Measurements from ENCODE around the gene PRPF38A. TPM values are rescaled to one million over a fixed set of nuclear protein-coding genes. Genes with fewer than 3 reads are reported as not detected.
A peak's percentile ranks its signal among the peaks of the same experiment; 100 is the strongest.

The PRPF38A gene
- polyA plus RNA-seq, 3 donors: 19.7 to 30.9 (median 25.2) TPM

GRCh38 chr1:52355847-52356505 is 48.4 kb upstream of the PRPF38A start:
- Histone ChIP-seq H3K4me2 (replicated peaks; ENCODE audit: extremely low read depth, low read length, poor library complexity, severe bottlenecking) (no peak overlapping the region), H3K4me3 (replicated peaks in 1 of 3; ENCODE audit: low read depth in 2 of 3, low read length in 3 of 3) (no peak overlapping the region), H3K4me1 (ENCODE audit: control insufficient read depth in 1 of 2, insufficient read depth in 2 of 2, low read length in 2 of 2) (no peaks in the 10 kb centered on the region), H3K36me3 (replicated peaks in 1 of 2; ENCODE audit: control insufficient read depth in 1 of 2, insufficient read depth in 2 of 2, low read length in 2 of 2) (peaks cover 91 to 99% of the 10 kb centered on the region in 2 donors), H3K9me3 (replicated peaks in 1 of 2; ENCODE audit: control insufficient read depth in 1 of 2, insufficient read depth in 1 of 2, low read length in 2 of 2) (no peaks in the 10 kb centered on the region), H3K79me2 (ENCODE audit: insufficient read depth, low read length) (no peaks in the 10 kb centered on the region), H3K27ac (ENCODE audit: low read depth in 1 of 2, low read length in 2 of 2) (no peak overlapping the region), H3K9ac (ENCODE audit: insufficient read depth, low read length, poor library complexity, severe bottlenecking) (no peak overlapping the region), H4K20me1 (ENCODE audit: insufficient read depth, low read length) (no peaks in the 10 kb centered on the region), H2AFZ (ENCODE audit: insufficient read depth, low read depth, low read length, poor library complexity, severe bottlenecking) (no peak overlapping the region), H3K27me3 (ENCODE audit: control insufficient read depth in 2 of 2, insufficient read depth in 2 of 2, low read length in 2 of 2) (no peaks in the 10 kb centered on the region)
- no peak for DNase-seq
- peaks cover 87 to 97% of the 10 kb centered on the region in 2 donors for H3K36me3 Mint-ChIP-seq
- H3K4me1 Mint-ChIP-seq: no peaks in the 10 kb centered on the region
- H3K27me3 Mint-ChIP-seq (ENCODE audit: low read depth in 3 of 3): peaks cover 0 to under 1% (median 0%) of the 10 kb centered on the region in 3 donors
- H3K4me3 Mint-ChIP-seq: no peak overlapping the region
- peak overlapping the region in 1 of 7 donors; percentile 52 for H3K27ac Mint-ChIP-seq
- peaks cover 0 to 2% (median 0%) of the 10 kb centered on the region in 7 donors for H3K9me3 Mint-ChIP-seq
- 97% methylated on average over 9 of the region's 11 CpGs for WGBS (ENCODE audit: insufficient coverage)
- intact Hi-C loops (cut with micrococcal nuclease): no loop called here
- no peak for TF ChIP-seq CTCF (IDR thresholded peaks at IDR 0.05)

GRCh38 chr1:52356818-52357355 is 47.5 kb upstream of the PRPF38A start:
- Histone ChIP-seq H3K9ac (ENCODE audit: insufficient read depth, low read length, poor library complexity, severe bottlenecking) (no peak overlapping the region), H3K4me1 (ENCODE audit: control insufficient read depth in 1 of 2, insufficient read depth in 2 of 2, low read length in 2 of 2) (no peaks in the 10 kb centered on the region), H3K27ac (ENCODE audit: low read depth in 1 of 2, low read length in 2 of 2) (no peak overlapping the region), H3K27me3 (ENCODE audit: control insufficient read depth in 2 of 2, insufficient read depth in 2 of 2, low read length in 2 of 2) (no peaks in the 10 kb centered on the region), H3K36me3 (replicated peaks in 1 of 2; ENCODE audit: control insufficient read depth in 1 of 2, insufficient read depth in 2 of 2, low read length in 2 of 2) (peaks cover 98 to 99% of the 10 kb centered on the region in 2 donors), H2AFZ (ENCODE audit: insufficient read depth, low read depth, low read length, poor library complexity, severe bottlenecking) (no peak overlapping the region), H4K20me1 (ENCODE audit: insufficient read depth, low read length) (no peaks in the 10 kb centered on the region), H3K4me2 (replicated peaks; ENCODE audit: extremely low read depth, low read length, poor library complexity, severe bottlenecking) (no peak overlapping the region), H3K9me3 (replicated peaks in 1 of 2; ENCODE audit: control insufficient read depth in 1 of 2, insufficient read depth in 1 of 2, low read length in 2 of 2) (no peaks in the 10 kb centered on the region), H3K4me3 (replicated peaks in 1 of 3; ENCODE audit: low read depth in 2 of 3, low read length in 3 of 3) (no peak overlapping the region), H3K79me2 (ENCODE audit: insufficient read depth, low read length) (no peaks in the 10 kb centered on the region)
- H3K4me1 Mint-ChIP-seq: no peaks in the 10 kb centered on the region
- DNase-seq: no peak
- H3K36me3 Mint-ChIP-seq: peaks cover 94 to 99% of the 10 kb centered on the region in 2 donors
- TF ChIP-seq CTCF (IDR thresholded peaks at IDR 0.05): no peak
- peaks cover 0 to 2% (median 0%) of the 10 kb centered on the region in 7 donors for H3K9me3 Mint-ChIP-seq
- no peak overlapping the region for H3K27ac Mint-ChIP-seq
- intact Hi-C loops (cut with micrococcal nuclease): no loop called here
- H3K4me3 Mint-ChIP-seq: no peak overlapping the region
- 97% methylated on average over 5 of the region's 8 CpGs for WGBS (ENCODE audit: insufficient coverage)
- peaks cover 0 to 2% (median 0%) of the 10 kb centered on the region in 3 donors for H3K27me3 Mint-ChIP-seq (ENCODE audit: low read depth in 3 of 3)

Data from CD14-positive monocyte (primary cell).